IMR-90 (cell line): ENCODE data around the gene KCNIP1. TPM values are rescaled to one million over a fixed set of nuclear protein-coding genes. Genes with fewer than 3 reads are reported as not detected.

Experiments used
- ATAC-seq: fragments of 200-7000 bp; cut with Tn5 transposase; 2 replicates; pipeline ENCODE4 v1.9.1; 2020; ENCODE audit warnings: low read depth, mild to moderate bottlenecking, moderate library complexity
- BruUV-seq: library from RNA; stranded (reverse); fragments of 400-500 nt; replicated peaks from 2 replicates; lab custom pipeline; 2021; lab: Mats Ljungman, UMichigan
- CTCF ChIA-PET: fragments of 300-600 bp; formaldehyde crosslinking; extraction: SDS; loops from one replicate; lab custom pipeline; 2021; ENCODE audit warnings: antibody characterized with exemption; lab: Yijun Ruan, JAX
- POLR2A ChIA-PET: fragments of 300-600 bp; sonication (Branson Sonifier 250); formaldehyde crosslinking; loops from one replicate; lab custom pipeline; 2022; ENCODE audit warnings: antibody characterized with exemption; ENCODE audit not compliant: unreplicated experiment; lab: Charles Lee
- DNase-seq: peaks from one replicate; pipeline ENCODE4 v3.0.0; 2013
- H2AFZ ChIP-seq: replicated peaks from 2 replicates; pipeline ENCODE3; 2013; ENCODE audit warnings: low read length, mild to moderate bottlenecking; ENCODE audit not compliant: poor library complexity
- H2AK5ac ChIP-seq: 2 replicates; pipeline ENCODE4 v1.6.1; 2013; ENCODE audit warnings: low read depth, low read length, inconsistent platforms
- H2AK9ac ChIP-seq: replicated peaks from 2 replicates; pipeline ENCODE3; 2013; ENCODE audit warnings: mild to moderate bottlenecking, low read depth, low read length, moderate library complexity; ENCODE audit not compliant: poor library complexity
- H2BK120ac ChIP-seq: 2 replicates; pipeline ENCODE4 v1.6.1; 2013; ENCODE audit warnings: low read depth, low read length, inconsistent platforms
- H2BK15ac ChIP-seq: 3 replicates; pipeline ENCODE4 v1.6.1; 2013; ENCODE audit warnings: low read depth, low read length, inconsistent platforms
- H2BK20ac ChIP-seq: 2 replicates; pipeline ENCODE4 v1.6.1; 2013; ENCODE audit warnings: low read depth, mild to moderate bottlenecking, inconsistent platforms, low read length, moderate library complexity
- H2BK5ac ChIP-seq: 2 replicates; pipeline ENCODE4 v1.6.1; 2013; ENCODE audit warnings: mild to moderate bottlenecking, low read depth, low read length, inconsistent platforms; ENCODE audit not compliant: poor library complexity, severe bottlenecking
- H3K14ac ChIP-seq: replicated peaks from 2 replicates; pipeline ENCODE4 v1.6.1; 2013; ENCODE audit warnings: low read depth, low read length, inconsistent platforms
- H3K18ac ChIP-seq: 2 replicates; pipeline ENCODE4 v1.6.1; 2013; ENCODE audit warnings: low read depth, low read length, control low read depth
- H3K23ac ChIP-seq: 2 replicates; pipeline ENCODE4 v1.6.1; 2013; ENCODE audit warnings: low read depth, low read length, inconsistent platforms
- H3K27ac ChIP-seq: 2 replicates; pipeline ENCODE4 v1.5.1; 2013; ENCODE audit warnings: mild to moderate bottlenecking, control low read depth, low read length; ENCODE audit not compliant: insufficient read depth
- H3K27me3 ChIP-seq: 2 replicates; pipeline ENCODE4 v1.6.1; 2013; ENCODE audit warnings: low read length; ENCODE audit not compliant: control insufficient read depth, insufficient read depth
- H3K36me3 ChIP-seq: 2 replicates; pipeline ENCODE4 v1.6.1; 2013; ENCODE audit warnings: low read length, mixed read lengths; ENCODE audit not compliant: control insufficient read depth, insufficient read depth
- H3K4ac ChIP-seq: 2 replicates; pipeline ENCODE4 v1.6.1; 2013; ENCODE audit warnings: low read depth, low read length, inconsistent platforms
- H3K4me1 ChIP-seq: 2 replicates; pipeline ENCODE4 v1.6.1; 2013; ENCODE audit warnings: low read length, mixed read lengths; ENCODE audit not compliant: control insufficient read depth, insufficient read depth
- H3K4me2 ChIP-seq: 2 replicates; pipeline ENCODE4 v1.6.1; 2013; ENCODE audit warnings: low read depth, mild to moderate bottlenecking, control low read depth, low read length, moderate library complexity
- H3K4me3 ChIP-seq: 2 replicates; pipeline ENCODE4 v1.5.1; 2013; ENCODE audit warnings: low read depth, mild to moderate bottlenecking, control low read depth, low read length, moderate library complexity; ENCODE audit not compliant: insufficient read depth
- H3K56ac ChIP-seq: 2 replicates; pipeline ENCODE4 v1.6.1; 2013; ENCODE audit warnings: low read length, inconsistent platforms; ENCODE audit not compliant: insufficient read depth; ENCODE audit errors: extremely low read depth
- H3K79me1 ChIP-seq, 2 experiments: 2 replicates each; pipeline ENCODE4 v1.6.1; 2013; ENCODE audit warnings: low read length in 2 of 2, inconsistent platforms in 1 of 2, low read depth in 1 of 2
- H3K9ac ChIP-seq: 2 replicates; pipeline ENCODE4 v1.6.1; 2013; ENCODE audit warnings: low read depth, low read length, control low read depth
- H3K9me1 ChIP-seq: 2 replicates; pipeline ENCODE4 v1.6.1; 2013; ENCODE audit warnings: low read length, inconsistent platforms; ENCODE audit not compliant: insufficient read depth
- H3K9me3 ChIP-seq: 2 replicates; pipeline ENCODE4 v1.6.1; 2013; ENCODE audit warnings: low read length; ENCODE audit not compliant: control insufficient read depth, insufficient read depth
- H4K20me1 ChIP-seq: 2 replicates; pipeline ENCODE4 v1.6.1; 2013; ENCODE audit warnings: low read length, inconsistent platforms; ENCODE audit not compliant: insufficient read depth
- H4K5ac ChIP-seq: 2 replicates; pipeline ENCODE4 v1.6.1; 2013; ENCODE audit warnings: mild to moderate bottlenecking, low read depth, low read length, control low read depth
- H4K8ac ChIP-seq, 2 experiments: 2 replicates each; pipeline ENCODE4 v1.6.1; 2013; ENCODE audit warnings: low read depth in 2 of 2, low read length in 2 of 2, control low read depth in 1 of 2, inconsistent platforms in 1 of 2
- H4K91ac ChIP-seq: 2 replicates; pipeline ENCODE4 v1.6.1; 2013; ENCODE audit warnings: low read depth, low read length, inconsistent platforms; ENCODE audit not compliant: insufficient read depth
- BHLHE40 ChIP-seq: fragments of 150-350 bp; IDR thresholded peaks from 2 replicates; pipeline ENCODE4 v1.6.1; 2016; ENCODE audit warnings: mild to moderate bottlenecking, low read depth, low read length
- CEBPB ChIP-seq: IDR thresholded peaks from 2 replicates; pipeline ENCODE4 v1.6.1; 2012; ENCODE audit warnings: low read depth, low read length, improper control_type of control experiment
- CHD1 ChIP-seq: IDR thresholded peaks from 2 replicates; pipeline ENCODE4 v1.6.1; 2012; ENCODE audit warnings: low read depth, low read length, improper control_type of control experiment
- FOS ChIP-seq: fragments of 150-350 bp; IDR thresholded peaks from 2 replicates; pipeline ENCODE4 v1.6.1; 2016; ENCODE audit warnings: low read depth, low read length
- MAFK ChIP-seq: IDR thresholded peaks from 2 replicates; pipeline ENCODE4 v1.6.1; 2012; ENCODE audit warnings: low read depth, low read length, improper control_type of control experiment
- MAZ ChIP-seq: IDR thresholded peaks from 2 replicates; pipeline ENCODE4 v1.6.1; 2012; ENCODE audit warnings: low read depth, mild to moderate bottlenecking, low read length, improper control_type of control experiment, moderate library complexity, borderline replicate concordance
- MXI1 ChIP-seq: IDR thresholded peaks from 2 replicates; pipeline ENCODE4 v1.6.1; 2012; ENCODE audit warnings: low read depth, mild to moderate bottlenecking, low read length, moderate library complexity, borderline replicate concordance
- NFE2L2 ChIP-seq: fragments of 150-350 bp; IDR thresholded peaks from 2 replicates; pipeline ENCODE4 v1.6.1; 2016; ENCODE audit warnings: low read depth, mild to moderate bottlenecking, low read length
- POLR2A ChIP-seq: IDR thresholded peaks from 2 replicates; pipeline ENCODE4 v1.6.1; 2012; ENCODE audit warnings: mild to moderate bottlenecking, low read depth, low read length
- RAD21 ChIP-seq: IDR thresholded peaks from 2 replicates; pipeline ENCODE4 v1.6.1; 2012; ENCODE audit warnings: low read length, improper control_type of control experiment
- RCOR1 ChIP-seq: IDR thresholded peaks from 2 replicates; pipeline ENCODE4 v1.6.1; 2012; ENCODE audit warnings: mild to moderate bottlenecking, low read length, improper control_type of control experiment; ENCODE audit not compliant: insufficient replicate concordance
- RFX5 ChIP-seq: IDR thresholded peaks from 2 replicates; pipeline ENCODE4 v1.8.0; 2012; ENCODE audit warnings: low read depth, mild to moderate bottlenecking, low read length, moderate library complexity
- SMC3 ChIP-seq: fragments of 150-350 bp; IDR thresholded peaks from 2 replicates; pipeline ENCODE4 v1.6.1; 2016; ENCODE audit warnings: low read depth, mild to moderate bottlenecking, antibody characterized with exemption, low read length, moderate library complexity
- USF2 ChIP-seq: fragments of 150-350 bp; IDR thresholded peaks from 2 replicates; pipeline ENCODE4 v1.6.1; 2017; ENCODE audit warnings: mild to moderate bottlenecking, antibody characterized with exemption, low read length, low read depth
- WGBS, 2 experiments: methylation state at CpG; one replicate each; pipeline versions ENCODE4 v1.1.5 to v1.1.7; 2013; ENCODE audit warnings: missing lambda C conversion rate in 2 of 2; ENCODE audit not compliant: insufficient read length in 1 of 2; ENCODE audit errors: extremely low coverage in 2 of 2; 5-methylcytosine and 5-hydroxymethylcytosine counted together
- dilution Hi-C: fragments of 300-500 bp; cut with HindIII; formaldehyde crosslinking; loops from one replicate; pipeline ENCODE4 v1.14.3; 2018; ENCODE audit warnings: low sequenced_read_pairs; ENCODE audit not compliant: unreplicated experiment
- in situ Hi-C: fragments of 300-500 bp; cut with MboI; formaldehyde crosslinking; loops from 3 replicates; pipeline ENCODE4 v1.14.3; 2019; ENCODE audit warnings: low sequenced_read_pairs, inconsistent platforms, mixed read lengths
- intact Hi-C: fragments of 100-400 bp; cut with micrococcal nuclease; formaldehyde crosslinking; loops from 2 replicates; pipeline ENCODE4 v1.10.0; 2022
- polyA plus RNA-seq, 3 experiments: library from polyadenylated mRNA; depleted of rRNA; stranded (reverse); fragments of >200 nt; gene quantifications; 2 replicates each; pipeline ENCODE4 v1.2.3, GENCODE V29; 2012; ENCODE audit warnings: low replicate concordance in 1 of 3
- total RNA-seq: library from RNA; depleted of rRNA; stranded (reverse); fragments of >200 nt; gene quantifications from 2 replicates; pipeline ENCODE4 v1.2.3, GENCODE V29; 2012
- TF ChIP-seq, protein P1 (sequence below): fragments of 150-350 bp; IDR thresholded peaks from 2 replicates; pipeline ENCODE4 v1.6.1; 2016; ENCODE audit warnings: low read depth, mild to moderate bottlenecking, low read length, moderate library complexity, borderline replicate concordance
- TF ChIP-seq, protein P2 (sequence below): conservative IDR thresholded peaks from 2 replicates; pipeline ENCODE4 v1.5.1; 2012; ENCODE audit warnings: mild to moderate bottlenecking, low read depth, low read length, improper control_type of control experiment

Gene KCNIP1
- total and polyA plus RNA-seq, 2 of the 4 experiments (the other 2 are of a cell fraction): not detected

DNA sequence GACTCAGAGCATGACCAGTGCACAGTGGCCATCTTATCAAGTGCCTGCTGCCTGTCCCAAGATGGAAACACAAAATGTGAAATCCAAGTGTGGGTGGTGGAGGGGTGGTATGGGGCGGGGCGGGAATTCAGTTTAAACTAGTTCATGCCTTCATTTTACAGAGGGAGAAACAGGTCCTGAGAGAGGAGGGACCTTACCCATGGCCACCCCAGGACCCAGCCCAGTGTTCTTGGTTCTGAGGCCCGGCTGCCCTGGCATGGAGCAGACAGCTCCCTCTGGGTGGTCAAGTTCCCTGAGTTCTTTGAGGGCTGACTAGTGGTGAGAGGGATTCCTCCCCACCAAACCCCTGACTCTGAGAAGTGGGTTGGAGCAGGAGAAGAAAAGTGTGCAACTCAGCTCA, 20.8 kb downstream of the KCNIP1 start:
- Histone ChIP-seq H3K9ac (no peak overlapping the region), H3K27ac (no peak overlapping the region), H3K4me3 (no peak overlapping the region), H3K9me3 (no peaks in the 10 kb centered on the region), H2BK5ac (no peak overlapping the region), H3K36me3 (no peaks in the 10 kb centered on the region), H4K20me1 (no peaks in the 10 kb centered on the region), H4K5ac (no peak overlapping the region), H2BK15ac (no peak overlapping the region), H4K8ac (no peak overlapping the region), H3K18ac (no peak overlapping the region), H3K79me1 (no peaks in the 10 kb centered on the region), H2BK120ac (no peak overlapping the region), H2AK9ac (no peak overlapping the region), H2BK20ac (no peak overlapping the region), H3K56ac (no peak overlapping the region), H3K4me1 (no peaks in the 10 kb centered on the region), H4K91ac (no peak overlapping the region), H2AK5ac (no peak overlapping the region), H3K14ac (no peak overlapping the region), H3K4me2 (no peak overlapping the region), H3K4ac (no peak overlapping the region), H3K27me3 (no peaks in the 10 kb centered on the region; the same call in 1 of the 2 replicates), H3K9me1 (no peaks in the 10 kb centered on the region), H3K23ac (no peak overlapping the region), H2AFZ (no peak overlapping the region)
- in situ Hi-C loops: no loop called here
- ATAC-seq (no peak), DNase-seq (no peak)
- ChIA-PET POLR2A (no interaction called here), CTCF (no interaction called here)
- no peak for TF ChIP-seq CHD1
- no peak for TF ChIP-seq FOS
- TF ChIP-seq, protein P1, sequence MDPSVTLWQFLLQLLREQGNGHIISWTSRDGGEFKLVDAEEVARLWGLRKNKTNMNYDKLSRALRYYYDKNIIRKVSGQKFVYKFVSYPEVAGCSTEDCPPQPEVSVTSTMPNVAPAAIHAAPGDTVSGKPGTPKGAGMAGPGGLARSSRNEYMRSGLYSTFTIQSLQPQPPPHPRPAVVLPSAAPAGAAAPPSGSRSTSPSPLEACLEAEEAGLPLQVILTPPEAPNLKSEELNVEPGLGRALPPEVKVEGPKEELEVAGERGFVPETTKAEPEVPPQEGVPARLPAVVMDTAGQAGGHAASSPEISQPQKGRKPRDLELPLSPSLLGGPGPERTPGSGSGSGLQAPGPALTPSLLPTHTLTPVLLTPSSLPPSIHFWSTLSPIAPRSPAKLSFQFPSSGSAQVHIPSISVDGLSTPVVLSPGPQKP: no peak
- no peak for TF ChIP-seq MAZ
- no peak for TF ChIP-seq POLR2A
- TF ChIP-seq MXI1: no peak
- no peak for TF ChIP-seq RFX5
- TF ChIP-seq, protein P2, sequence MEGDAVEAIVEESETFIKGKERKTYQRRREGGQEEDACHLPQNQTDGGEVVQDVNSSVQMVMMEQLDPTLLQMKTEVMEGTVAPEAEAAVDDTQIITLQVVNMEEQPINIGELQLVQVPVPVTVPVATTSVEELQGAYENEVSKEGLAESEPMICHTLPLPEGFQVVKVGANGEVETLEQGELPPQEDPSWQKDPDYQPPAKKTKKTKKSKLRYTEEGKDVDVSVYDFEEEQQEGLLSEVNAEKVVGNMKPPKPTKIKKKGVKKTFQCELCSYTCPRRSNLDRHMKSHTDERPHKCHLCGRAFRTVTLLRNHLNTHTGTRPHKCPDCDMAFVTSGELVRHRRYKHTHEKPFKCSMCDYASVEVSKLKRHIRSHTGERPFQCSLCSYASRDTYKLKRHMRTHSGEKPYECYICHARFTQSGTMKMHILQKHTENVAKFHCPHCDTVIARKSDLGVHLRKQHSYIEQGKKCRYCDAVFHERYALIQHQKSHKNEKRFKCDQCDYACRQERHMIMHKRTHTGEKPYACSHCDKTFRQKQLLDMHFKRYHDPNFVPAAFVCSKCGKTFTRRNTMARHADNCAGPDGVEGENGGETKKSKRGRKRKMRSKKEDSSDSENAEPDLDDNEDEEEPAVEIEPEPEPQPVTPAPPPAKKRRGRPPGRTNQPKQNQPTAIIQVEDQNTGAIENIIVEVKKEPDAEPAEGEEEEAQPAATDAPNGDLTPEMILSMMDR: no peak
- TF ChIP-seq CEBPB: no peak
- no peak for TF ChIP-seq BHLHE40
- TF ChIP-seq SMC3: no peak
- no peak for TF ChIP-seq RCOR1
- TF ChIP-seq RAD21: no peak
- TF ChIP-seq MAFK: no peak
- TF ChIP-seq USF2: no peak
- no peak for TF ChIP-seq NFE2L2
- dilution Hi-C loops: no loop called here
- 33% methylated on average over 2 of the region's 3 CpGs; no CpG with 5 or more reads in 1 of the 2 experiments for WGBS, 2 experiments
- BruUV-seq: no TSS peak
- intact Hi-C loops: no loop called here
